ENCODE measurements around the gene CACNA1C.

GRCh38 chr12:2493086-2493485 is 440.3 kb downstream of the CACNA1C start:
- TF ChIP-seq CTCF (conservative IDR thresholded peaks at IDR 0.05 in 1 of 2, IDR thresholded peaks at IDR 0.05 in 1 of 2; ENCODE audit: low read depth in 1 of 2, low read length in 2 of 2) (no peak), EZH2 (IDR thresholded peaks at IDR 0.05; ENCODE audit: low read length, missing control alignments) (no peak)
